BLaER1 treated with 17β-estradiol and CSF1 and Interleukin-3, amounts not matched to agents 10 nM and 100 nM (cell line): ENCODE measurements around the gene XPR1.
"Not testable (repeated sequence)": the region's sequence is repeated elsewhere in the genome, so short reads cannot be mapped to it uniquely, and the experiment has no call there.

ENCODE experiments used
- H3K27ac ChIP-seq, 11 experiments: shearing (Covaris generic); formaldehyde crosslinking; 2 replicates each; pipeline ENCODE4 v1.8.1; 2022
- H3K27me3 ChIP-seq, 11 experiments: shearing (Covaris generic); formaldehyde crosslinking; 2 replicates each; pipeline ENCODE4 v1.8.1; 2022
- H3K36me3 ChIP-seq, 11 experiments: shearing (Covaris generic); formaldehyde crosslinking; 2 replicates each; pipeline ENCODE4 v1.8.1; 2022
- H3K4me1 ChIP-seq, 10 experiments: shearing (Covaris generic); formaldehyde crosslinking; 2 replicates each; pipeline ENCODE4 v1.8.1; 2022
- H3K4me2 ChIP-seq, 11 experiments: shearing (Covaris generic); formaldehyde crosslinking; 2 replicates each; pipeline ENCODE4 v1.8.1; 2022
- H3K4me3 ChIP-seq, 10 experiments: shearing (Covaris generic); formaldehyde crosslinking; 2 replicates each; pipeline ENCODE4 v1.8.1; 2022
- H3K9ac ChIP-seq, 11 experiments: shearing (Covaris generic); formaldehyde crosslinking; 2 replicates each; pipeline ENCODE4 v1.8.1; 2022
- H3K9me3 ChIP-seq, 11 experiments: shearing (Covaris generic); formaldehyde crosslinking; replicated peaks in 1 of 11; 2 replicates each; pipeline ENCODE4 v1.8.1; 2022
- H4K20me1 ChIP-seq, 11 experiments: shearing (Covaris generic); formaldehyde crosslinking; 2 replicates each; pipeline ENCODE4 v1.8.1; 2022
- Cebpa-rat ChIP-seq, 11 experiments: shearing (Covaris generic); IDR thresholded peaks; 2 replicates each; pipeline ENCODE4 v1.8.1; 2022

The XPR1 gene

DNA sequence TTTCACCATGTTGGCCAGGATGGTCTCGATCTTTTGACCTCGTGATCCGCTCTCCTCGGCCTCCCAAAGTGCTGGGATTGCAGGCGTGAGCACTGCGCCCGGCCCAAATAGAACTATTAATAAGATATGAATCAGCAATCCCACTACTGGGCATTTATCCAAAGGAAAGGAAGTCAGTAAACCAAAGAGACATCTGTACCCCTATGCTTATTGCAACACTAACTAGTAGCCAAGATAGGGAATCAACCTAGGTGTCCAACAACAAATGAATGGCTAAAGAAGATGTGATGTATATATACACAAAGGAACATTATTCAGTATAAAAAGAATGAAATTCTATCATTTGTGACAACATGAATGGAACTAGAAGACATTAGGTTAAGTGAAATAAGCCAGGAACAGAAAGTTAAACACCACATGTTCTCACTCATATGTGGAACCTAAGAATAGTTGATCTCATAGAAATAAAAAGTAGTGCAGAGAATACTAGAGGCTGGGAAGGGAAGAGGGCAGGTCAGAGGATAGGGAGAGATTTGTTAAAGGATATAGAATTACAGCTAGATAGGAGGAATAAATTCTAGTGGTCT is 48.8 kb downstream of the XPR1 start:
- H3K9me3 ChIP-seq: peaks cover 0 to 32% (median 16%) of the 10 kb centered on the region in 11 experiments; a peak in 15 of 22 replicates
- H3K4me3 ChIP-seq: no peak overlapping the region
- H3K27me3 ChIP-seq: no peaks in the 10 kb centered on the region
- peaks cover 0 to 5% (median 0%) of the 10 kb centered on the region in 10 experiments; a peak in 2 of 20 replicates for H3K4me1 ChIP-seq
- no peak overlapping the region for H3K9ac ChIP-seq
- no peak overlapping the region for H3K27ac ChIP-seq
- no peak for TF ChIP-seq Cebpa-rat (IDR thresholded peaks at IDR 0.05)
- no peaks in the 10 kb centered on the region for H4K20me1 ChIP-seq
- H3K36me3 ChIP-seq: peaks cover 0 to 6% (median 0%) of the 10 kb centered on the region in 11 experiments; a peak in 2 of 22 replicates
- peak overlapping the region in 1 of 11 experiments; percentile 31; a peak in 1 of 22 replicates for H3K4me2 ChIP-seq

DNA sequence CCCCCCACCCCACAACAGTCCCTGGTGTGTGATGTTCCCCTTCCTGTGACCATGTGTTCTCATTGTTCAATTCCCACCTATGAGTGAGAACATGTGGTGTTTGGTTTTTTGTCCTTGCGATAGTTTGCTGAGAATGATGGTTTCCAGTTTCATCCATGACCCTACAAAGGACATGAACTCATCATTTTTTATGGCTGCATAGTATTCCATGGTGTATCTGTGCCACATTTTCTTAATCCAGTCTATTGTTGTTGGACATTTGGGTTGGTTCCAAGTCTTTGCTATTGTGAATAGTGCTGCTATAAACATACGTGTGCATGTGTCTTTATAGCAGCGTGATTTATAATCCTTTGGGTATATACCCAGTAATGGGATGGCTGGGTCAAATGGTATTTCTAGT is 51.3 kb downstream of the XPR1 start:
- H3K36me3 ChIP-seq, H4K20me1 ChIP-seq, H3K27ac ChIP-seq, H3K27me3 ChIP-seq, H3K4me3 ChIP-seq, H3K9ac ChIP-seq, H3K4me2 ChIP-seq, H3K4me1 ChIP-seq: not testable (repeated sequence)
- H3K9me3 ChIP-seq: peaks cover 0 to 27% (median 12%) of the 10 kb centered on the region in 11 experiments; a peak in 15 of 22 replicates

DNA sequence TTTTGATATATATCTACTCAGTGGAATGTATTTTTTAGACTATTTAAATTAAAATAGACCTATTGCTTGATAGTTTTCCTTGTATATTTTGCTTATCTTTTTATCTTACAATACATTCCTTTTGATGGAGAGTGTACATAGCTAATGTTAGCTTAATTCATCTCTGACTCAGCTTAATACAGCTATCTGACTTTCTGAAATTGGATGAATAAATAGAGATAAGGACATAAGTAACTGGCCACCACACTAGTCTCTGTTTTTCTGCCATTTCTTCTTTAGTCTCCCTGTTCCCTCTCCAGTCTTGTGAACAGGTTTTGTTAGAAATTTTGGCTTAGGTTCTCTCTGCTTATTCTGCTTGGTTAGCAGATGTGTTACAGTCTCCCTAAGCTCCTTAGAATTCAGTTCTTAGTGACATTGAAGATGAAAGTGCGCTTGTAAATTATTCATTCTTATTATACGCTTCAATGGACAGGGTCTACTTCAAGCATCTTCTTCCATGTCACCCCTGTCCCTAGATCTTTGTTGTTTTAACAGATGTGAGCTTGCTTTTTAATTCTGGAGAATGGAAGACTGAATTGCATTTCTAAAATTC is 59.6 kb downstream of the XPR1 start:
- no peak overlapping the region for H3K27ac ChIP-seq
- no peaks in the 10 kb centered on the region for H3K4me1 ChIP-seq
- no peak for TF ChIP-seq Cebpa-rat (IDR thresholded peaks at IDR 0.05)

DNA sequence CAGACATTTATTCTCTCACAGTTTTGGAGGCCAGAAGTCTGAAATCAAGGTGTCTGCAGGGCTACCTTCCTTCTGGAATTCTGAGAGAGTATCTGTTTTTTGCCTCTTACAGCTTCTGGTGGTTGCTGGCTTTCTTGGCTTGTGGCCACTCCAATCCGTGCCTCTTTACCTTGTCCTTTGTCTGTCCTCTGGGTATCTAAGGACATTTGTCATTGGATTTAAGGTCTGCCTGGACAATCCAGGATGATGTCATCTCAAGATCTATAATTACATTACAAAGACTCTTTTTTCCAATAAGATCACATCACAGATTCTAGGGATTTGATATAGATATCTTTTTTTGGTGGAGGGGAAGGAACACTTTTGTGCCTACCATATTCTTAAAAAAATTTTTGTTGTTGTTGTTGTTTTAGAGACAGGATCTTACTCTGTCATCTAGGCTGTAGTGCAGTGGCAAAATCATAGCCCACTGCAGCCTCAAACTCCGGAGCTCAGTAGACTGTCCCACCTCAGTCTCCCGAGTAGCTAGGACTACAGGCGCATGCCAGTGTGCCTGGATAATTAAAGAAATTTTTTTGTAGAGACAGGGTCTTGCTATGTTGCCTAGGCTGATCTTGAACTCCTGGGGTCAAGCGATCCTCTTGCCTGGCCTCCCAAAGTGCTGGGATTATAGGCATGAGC is 61.9 kb downstream of the XPR1 start:
- no peak for TF ChIP-seq Cebpa-rat (IDR thresholded peaks at IDR 0.05)
- Histone ChIP-seq H3K27ac (no peak overlapping the region), H3K4me2 (no peak overlapping the region), H3K4me1 (no peaks in the 10 kb centered on the region), H3K4me3 (no peak overlapping the region), H3K9me3 (peaks cover 14 to 35% (median 23%) of the 10 kb centered on the region in 11 experiments; a peak in 21 of 22 replicates), H3K36me3 (peaks cover 0 to 6% (median 0%) of the 10 kb centered on the region in 11 experiments; a peak in 3 of 22 replicates), H3K9ac (no peak overlapping the region), H4K20me1 (no peaks in the 10 kb centered on the region; a peak in 2 of 22 replicates), H3K27me3 (no peaks in the 10 kb centered on the region)

More for the DNA sequence above, 59.6 kb downstream of the XPR1 start:
- H4K20me1 ChIP-seq: no peaks in the 10 kb centered on the region; a peak in 2 of 22 replicates
- H3K9ac ChIP-seq: no peak overlapping the region
- no peaks in the 10 kb centered on the region for H3K27me3 ChIP-seq
- H3K36me3 ChIP-seq: peaks cover 0 to 5% (median 0%) of the 10 kb centered on the region in 11 experiments; a peak in 2 of 22 replicates
- H3K4me2 ChIP-seq: no peak overlapping the region
- no peak overlapping the region for H3K4me3 ChIP-seq
- peaks cover 0 to 12% (median 3%) of the 10 kb centered on the region in 11 experiments; a peak in 9 of 22 replicates for H3K9me3 ChIP-seq

DNA sequence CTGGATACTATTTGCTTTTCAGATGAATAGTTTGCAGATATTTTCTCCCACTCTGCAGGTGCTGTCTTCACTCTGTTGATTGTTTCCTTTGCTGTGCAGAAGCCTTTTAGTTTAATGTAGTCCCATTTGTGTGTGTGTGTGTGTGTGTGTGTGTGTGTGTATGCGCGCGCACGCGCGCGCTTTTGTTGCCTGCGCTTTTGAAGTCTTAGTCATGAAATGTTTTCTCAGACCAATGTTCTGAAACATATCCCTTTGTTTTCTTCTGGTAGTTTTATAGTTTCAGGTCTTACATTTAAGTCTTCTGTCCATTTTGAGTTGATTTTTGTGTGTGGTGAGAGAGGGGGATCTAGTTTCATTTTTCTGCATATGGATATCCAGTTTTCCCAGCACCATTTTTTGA is 63.5 kb downstream of the XPR1 start:
- no peak overlapping the region for H3K4me2 ChIP-seq
- H3K27ac ChIP-seq: no peak overlapping the region
- H4K20me1 ChIP-seq: no peaks in the 10 kb centered on the region; a peak in 2 of 22 replicates
- H3K4me3 ChIP-seq: no peak overlapping the region
- peaks cover 17 to 38% (median 25%) of the 10 kb centered on the region in 11 experiments; a peak in 21 of 22 replicates for H3K9me3 ChIP-seq
- H3K4me1 ChIP-seq: no peaks in the 10 kb centered on the region
- TF ChIP-seq Cebpa-rat (IDR thresholded peaks at IDR 0.05): no peak
- H3K36me3 ChIP-seq: peaks cover 0 to 6% (median 0%) of the 10 kb centered on the region in 11 experiments; a peak in 3 of 22 replicates
- H3K9ac ChIP-seq: no peak overlapping the region
- no peaks in the 10 kb centered on the region for H3K27me3 ChIP-seq

DNA sequence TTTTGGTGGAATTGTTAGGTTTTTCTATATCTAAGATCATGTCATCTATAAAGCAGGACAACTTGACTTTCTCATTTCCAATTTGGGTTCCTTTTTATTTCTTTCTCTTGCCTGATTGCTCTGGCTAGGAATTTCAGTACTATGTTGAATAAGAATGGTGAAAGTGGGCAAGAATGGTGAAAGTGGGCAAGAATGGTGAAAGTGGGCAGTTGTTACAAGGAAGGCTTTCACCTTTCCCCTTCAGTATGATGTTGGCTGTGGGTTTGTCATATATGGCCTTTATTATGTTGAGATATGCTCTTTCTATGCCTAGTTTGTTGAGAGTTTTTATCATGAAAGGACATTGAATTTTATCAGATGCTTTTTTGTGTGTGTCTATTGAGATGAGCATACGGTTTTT is 64.5 kb downstream of the XPR1 start:
- Histone ChIP-seq H3K36me3 (peaks cover 0 to 6% (median 0%) of the 10 kb centered on the region in 11 experiments; a peak in 3 of 22 replicates), H4K20me1 (no peaks in the 10 kb centered on the region; a peak in 2 of 22 replicates), H3K9me3 (peaks cover 17 to 38% (median 25%) of the 10 kb centered on the region in 11 experiments; a peak in 21 of 22 replicates), H3K4me2 (no peak overlapping the region), H3K4me3 (no peak overlapping the region), H3K9ac (no peak overlapping the region), H3K4me1 (no peaks in the 10 kb centered on the region), H3K27me3 (no peaks in the 10 kb centered on the region), H3K27ac (no peak overlapping the region)
- TF ChIP-seq Cebpa-rat (IDR thresholded peaks at IDR 0.05): no peak

DNA sequence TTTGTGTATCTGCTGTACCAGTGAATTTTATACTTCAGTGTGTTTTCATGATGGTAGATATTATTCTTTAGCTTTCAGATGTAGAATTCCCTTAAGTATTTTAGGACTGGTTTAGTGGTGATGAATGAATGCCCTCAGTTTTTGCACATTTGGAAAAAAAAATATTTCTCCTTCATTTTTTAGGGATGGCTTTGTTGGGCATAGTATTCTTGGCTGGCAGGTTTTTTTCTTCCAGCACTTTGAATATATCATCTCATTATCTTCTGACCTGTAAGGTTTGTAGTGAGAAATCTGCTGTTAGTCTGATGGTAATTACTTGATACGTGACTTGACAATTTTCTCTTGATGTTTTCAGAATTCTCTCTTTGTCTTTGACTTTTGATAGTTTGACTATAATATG is 66.8 kb downstream of the XPR1 start:
- no peaks in the 10 kb centered on the region; a peak in 2 of 22 replicates for H4K20me1 ChIP-seq
- TF ChIP-seq Cebpa-rat (IDR thresholded peaks at IDR 0.05): no peak
- peaks cover 0 to 13% (median 6%) of the 10 kb centered on the region in 11 experiments; a peak in 7 of 22 replicates for H3K36me3 ChIP-seq
- H3K9ac ChIP-seq: no peak overlapping the region
- H3K27me3 ChIP-seq: no peaks in the 10 kb centered on the region
- H3K4me3 ChIP-seq: no peak overlapping the region
- no peak overlapping the region for H3K4me2 ChIP-seq
- H3K9me3 ChIP-seq: peaks cover 28 to 52% (median 39%) of the 10 kb centered on the region in 11 experiments
- H3K27ac ChIP-seq: no peak overlapping the region
- no peaks in the 10 kb centered on the region for H3K4me1 ChIP-seq

DNA sequence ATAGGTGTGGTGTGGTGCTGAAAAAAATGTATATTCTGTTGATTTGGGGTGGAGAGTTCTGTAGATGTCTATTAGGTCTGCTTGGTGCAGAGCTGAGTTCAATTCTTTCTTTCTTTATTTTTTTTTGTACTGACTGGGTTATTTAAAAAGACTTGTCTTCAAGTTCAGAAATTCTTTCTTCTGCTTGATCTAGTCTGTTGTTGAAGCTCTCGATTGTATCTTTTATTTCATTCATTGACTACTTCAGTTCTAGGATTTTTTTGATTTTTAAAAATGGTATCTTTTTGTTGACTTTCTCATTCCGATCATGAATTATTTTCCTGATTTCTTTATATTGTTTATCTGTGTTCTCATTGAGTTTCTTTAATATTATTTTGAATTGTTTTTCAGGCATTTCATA is 70.6 kb downstream of the XPR1 start:
- not testable (repeated sequence) for H3K4me2 ChIP-seq, H3K4me1 ChIP-seq, H3K27ac ChIP-seq, H3K4me3 ChIP-seq, H3K27me3 ChIP-seq, H3K9ac ChIP-seq, H4K20me1 ChIP-seq
- Histone ChIP-seq H3K36me3 (peaks cover 0 to 14% (median 7%) of the 10 kb centered on the region in 11 experiments; a peak in 8 of 22 replicates), H3K9me3 (peaks cover 25 to 34% (median 31%) of the 10 kb centered on the region in 11 experiments)

DNA sequence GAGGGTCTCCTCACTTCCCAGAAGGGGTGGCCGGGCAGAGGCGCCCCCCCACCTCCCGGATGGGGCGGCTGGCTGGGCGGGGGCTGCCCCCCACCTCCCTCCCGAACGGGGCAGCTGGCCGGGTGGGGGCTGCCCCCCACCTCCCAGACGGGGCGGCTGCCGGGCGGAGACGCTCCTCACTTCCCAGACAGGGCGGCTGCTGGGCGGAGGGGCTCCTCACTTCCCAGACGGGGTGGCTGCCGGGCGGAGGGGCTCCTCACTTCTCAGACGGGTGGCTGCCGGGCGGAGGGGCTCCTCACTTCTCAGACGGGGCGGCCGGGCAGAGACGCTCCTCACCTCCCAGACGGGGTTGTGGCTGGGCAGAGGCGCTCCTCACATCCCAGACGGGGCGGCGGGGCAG is 78.9 kb downstream of the XPR1 start:
- not testable (repeated sequence) for H3K4me1 ChIP-seq, H3K4me3 ChIP-seq, H3K36me3 ChIP-seq, H3K27me3 ChIP-seq, H3K27ac ChIP-seq, H3K4me2 ChIP-seq, H3K9ac ChIP-seq, H4K20me1 ChIP-seq
- peaks cover 32 to 48% (median 38%) of the 10 kb centered on the region in 11 experiments for H3K9me3 ChIP-seq

DNA sequence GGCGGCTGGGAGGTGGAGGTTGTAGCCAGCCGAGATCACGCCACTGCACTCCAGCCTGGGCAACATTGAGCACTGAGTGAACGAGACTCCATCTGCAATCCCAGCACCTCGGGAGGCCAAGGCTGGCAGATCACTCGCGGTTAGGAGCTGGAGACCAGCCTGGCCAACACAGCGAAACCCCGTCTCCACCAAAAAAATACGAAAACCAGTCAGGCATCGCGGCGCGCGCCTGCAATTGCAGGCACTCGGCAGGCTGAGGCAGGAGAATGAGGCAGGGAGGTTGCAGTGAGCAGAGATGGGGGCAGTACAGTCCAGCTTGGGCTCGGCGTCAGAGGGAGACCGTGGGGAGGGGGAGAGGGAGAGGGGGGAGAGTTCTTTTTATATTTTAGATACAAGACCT is 79.4 kb downstream of the XPR1 start:
- H3K4me1 ChIP-seq, H3K4me3 ChIP-seq, H3K27me3 ChIP-seq, H3K4me2 ChIP-seq, H4K20me1 ChIP-seq, H3K27ac ChIP-seq, H3K9ac ChIP-seq, H3K36me3 ChIP-seq: not testable (repeated sequence)
- H3K9me3 ChIP-seq: peaks cover 32 to 48% (median 38%) of the 10 kb centered on the region in 11 experiments
